A549 (cell line): Measurements from ENCODE around the gene UNKL.

Experiments
- CTCF ChIP-seq: fragments of >200 bp; sonication (Bioruptor Twin); formaldehyde crosslinking; IDR thresholded peaks from 3 replicates; pipeline ENCODE4 v1.5.1; 2016
- EHF ChIP-seq: fragments of 250-450 bp; sonication (Bioruptor Pico); IDR thresholded peaks from 2 replicates; pipeline ENCODE4 v1.5.0; 2020; ENCODE audit warnings: mild to moderate bottlenecking
- EP300 ChIP-seq, 2 experiments: fragments of >200 bp; sonication (Bioruptor Twin); formaldehyde crosslinking; IDR thresholded peaks; 2 replicates in 1 of 2; 3 replicates in 1 of 2; pipeline ENCODE4 v1.6.1; 2016 to 2017
- JUN ChIP-seq, 2 experiments: fragments of >200 bp; sonication (Bioruptor Twin); formaldehyde crosslinking; IDR thresholded peaks; 2 replicates in 1 of 2; 3 replicates in 1 of 2; pipeline ENCODE4 v1.6.1; 2016 to 2017
- JUNB ChIP-seq: fragments of >200 bp; sonication (Bioruptor Twin); formaldehyde crosslinking; IDR thresholded peaks from 2 replicates; pipeline ENCODE4 v1.6.1; 2016
- KDM1A ChIP-seq: fragments of 200-600 bp; sonication (generic); IDR thresholded peaks from 2 replicates; pipeline ENCODE4 v1.6.1; 2016; ENCODE audit warnings: low read depth, mild to moderate bottlenecking
- MAFK ChIP-seq: fragments of 450-650 bp; IDR thresholded peaks from 2 replicates; pipeline ENCODE4 v1.6.1; 2014; ENCODE audit not compliant: partially characterized antibody
- NFE2L2 ChIP-seq: fragments of 150-350 bp; conservative IDR thresholded peaks from 2 replicates; pipeline ENCODE4 v1.6.1; 2014; ENCODE audit warnings: low read length
- POLR2A ChIP-seq: IDR thresholded peaks from 2 replicates; pipeline ENCODE4 v1.6.1; 2012; ENCODE audit warnings: mild to moderate bottlenecking, low read length
- RCOR1 ChIP-seq: fragments of 150-350 bp; IDR thresholded peaks from 2 replicates; pipeline ENCODE4 v1.6.1; 2014; ENCODE audit warnings: antibody characterized with exemption, low read length, low read depth
- RNF2 ChIP-seq: fragments of 200-600 bp; sonication (generic); IDR thresholded peaks from 2 replicates; pipeline ENCODE4 v1.6.1; 2016; ENCODE audit warnings: low read depth, mild to moderate bottlenecking, antibody characterized with exemption, moderate library complexity, borderline replicate concordance
- TF ChIP-seq, protein P1 (sequence below): fragments of >200 bp; sonication (Bioruptor Twin); formaldehyde crosslinking; IDR thresholded peaks from 3 replicates; pipeline ENCODE4 v1.6.1; 2016

GRCh38 chr16:1331712-1332617, 82.5 kb downstream of the UNKL start:
- no peak for TF ChIP-seq CTCF
- no peak for TF ChIP-seq RNF2
- TF ChIP-seq JUNB = no peak
- TF ChIP-seq EP300 (IDR thresholded peaks at IDR 0.05) = no peak
- TF ChIP-seq POLR2A = no peak
- TF ChIP-seq JUN (IDR thresholded peaks at IDR 0.05) = no peak
- TF ChIP-seq NFE2L2 = no peak
- TF ChIP-seq EHF (CRISPR knock-in tag) = no peak
- TF ChIP-seq MAFK = no peak
- TF ChIP-seq RCOR1 = no peak
- TF ChIP-seq KDM1A = no peak
- TF ChIP-seq, protein P1, sequence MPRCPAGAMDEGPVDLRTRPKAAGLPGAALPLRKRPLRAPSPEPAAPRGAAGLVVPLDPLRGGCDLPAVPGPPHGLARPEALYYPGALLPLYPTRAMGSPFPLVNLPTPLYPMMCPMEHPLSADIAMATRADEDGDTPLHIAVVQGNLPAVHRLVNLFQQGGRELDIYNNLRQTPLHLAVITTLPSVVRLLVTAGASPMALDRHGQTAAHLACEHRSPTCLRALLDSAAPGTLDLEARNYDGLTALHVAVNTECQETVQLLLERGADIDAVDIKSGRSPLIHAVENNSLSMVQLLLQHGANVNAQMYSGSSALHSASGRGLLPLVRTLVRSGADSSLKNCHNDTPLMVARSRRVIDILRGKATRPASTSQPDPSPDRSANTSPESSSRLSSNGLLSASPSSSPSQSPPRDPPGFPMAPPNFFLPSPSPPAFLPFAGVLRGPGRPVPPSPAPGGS = no peak
